Measurements from ENCODE around the gene STXBP6. TPM values are rescaled to one million over a fixed set of nuclear protein-coding genes. Genes with fewer than 3 reads are reported as not detected.

Gene STXBP6
- total RNA-seq, 1 donor from 2014 or later: 0.63 TPM

DNA sequence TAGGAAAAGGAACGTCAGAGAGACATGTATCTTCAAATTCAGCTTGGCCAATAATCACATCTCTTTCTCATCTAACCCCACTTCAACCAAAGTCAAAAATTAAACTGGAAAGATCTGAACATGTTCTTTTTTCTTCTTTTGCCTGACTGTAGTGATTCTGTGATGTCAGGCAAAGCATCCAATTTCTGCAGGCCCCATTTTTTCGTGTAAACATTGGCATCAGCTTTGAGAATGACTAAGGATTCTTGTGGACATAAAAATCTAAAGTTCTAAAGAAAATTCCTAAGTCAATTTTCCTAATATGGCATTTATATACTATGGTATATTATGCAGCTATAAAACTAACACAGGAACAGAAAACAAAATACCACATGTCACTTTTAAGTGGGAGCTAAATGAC lies 89.1 kb downstream of the STXBP6 start:
- TF ChIP-seq, protein P1, sequence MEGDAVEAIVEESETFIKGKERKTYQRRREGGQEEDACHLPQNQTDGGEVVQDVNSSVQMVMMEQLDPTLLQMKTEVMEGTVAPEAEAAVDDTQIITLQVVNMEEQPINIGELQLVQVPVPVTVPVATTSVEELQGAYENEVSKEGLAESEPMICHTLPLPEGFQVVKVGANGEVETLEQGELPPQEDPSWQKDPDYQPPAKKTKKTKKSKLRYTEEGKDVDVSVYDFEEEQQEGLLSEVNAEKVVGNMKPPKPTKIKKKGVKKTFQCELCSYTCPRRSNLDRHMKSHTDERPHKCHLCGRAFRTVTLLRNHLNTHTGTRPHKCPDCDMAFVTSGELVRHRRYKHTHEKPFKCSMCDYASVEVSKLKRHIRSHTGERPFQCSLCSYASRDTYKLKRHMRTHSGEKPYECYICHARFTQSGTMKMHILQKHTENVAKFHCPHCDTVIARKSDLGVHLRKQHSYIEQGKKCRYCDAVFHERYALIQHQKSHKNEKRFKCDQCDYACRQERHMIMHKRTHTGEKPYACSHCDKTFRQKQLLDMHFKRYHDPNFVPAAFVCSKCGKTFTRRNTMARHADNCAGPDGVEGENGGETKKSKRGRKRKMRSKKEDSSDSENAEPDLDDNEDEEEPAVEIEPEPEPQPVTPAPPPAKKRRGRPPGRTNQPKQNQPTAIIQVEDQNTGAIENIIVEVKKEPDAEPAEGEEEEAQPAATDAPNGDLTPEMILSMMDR (conservative IDR thresholded peaks at IDR 0.05; ENCODE audit: low read depth, low read length): no peak
- no peak overlapping the region for H3K4me3 ChIP-seq (ENCODE audit: low read depth, low read length)
- no peak for DNase-seq (ENCODE audit: low read depth)

DNA sequence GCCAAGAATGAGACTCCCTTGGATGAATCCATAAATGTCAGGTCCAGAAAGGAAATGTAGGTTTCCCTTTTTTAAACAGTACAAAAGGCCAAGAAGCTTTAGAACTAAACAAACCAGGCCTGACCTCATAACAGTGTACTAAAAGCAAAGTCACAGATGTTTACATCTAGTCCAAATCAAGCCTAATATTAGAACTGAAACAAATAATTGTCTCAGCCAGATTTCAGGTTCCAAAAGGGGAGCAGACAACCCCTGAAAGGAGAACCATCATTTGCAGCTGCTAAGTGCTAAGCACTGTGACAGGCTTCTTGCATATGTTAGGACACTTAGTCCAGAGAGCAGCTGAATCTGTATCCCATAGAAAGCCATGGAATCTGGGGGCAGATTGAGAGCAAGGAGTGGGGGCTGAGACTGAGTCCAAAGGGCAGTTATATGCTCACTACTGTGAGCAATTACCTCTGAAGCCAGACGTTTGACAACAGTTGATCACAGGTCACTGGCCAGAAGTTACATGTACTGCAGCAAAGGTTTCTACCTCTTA lies 90.1 kb downstream of the STXBP6 start:
- no peak for DNase-seq (ENCODE audit: low read depth)
- no peak overlapping the region for H3K4me3 ChIP-seq (ENCODE audit: low read depth, low read length)
- TF ChIP-seq, protein P1 (conservative IDR thresholded peaks at IDR 0.05; ENCODE audit: low read depth, low read length): no peak

DNA sequence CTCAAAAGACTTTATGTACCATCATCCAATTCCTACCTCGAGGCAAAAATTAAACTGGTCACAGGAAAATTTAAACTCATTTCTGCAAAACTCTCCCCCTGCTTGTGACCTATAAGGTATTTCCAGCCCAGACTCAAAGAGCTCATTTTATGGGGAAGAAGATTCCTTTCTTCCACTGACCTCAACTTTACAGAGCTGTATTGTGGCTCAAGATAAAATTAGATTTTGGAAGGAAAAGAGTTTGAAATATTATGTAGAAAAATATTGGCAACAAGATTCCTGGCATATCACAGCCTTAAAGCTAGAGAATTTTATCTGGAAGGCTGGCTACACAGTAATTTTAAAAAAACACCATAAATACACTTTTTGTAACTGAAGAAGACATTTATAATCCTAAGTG lies 91.7 kb downstream of the STXBP6 start:
- TF ChIP-seq, protein P1 (conservative IDR thresholded peaks at IDR 0.05; ENCODE audit: low read depth, low read length): no peak
- no peak overlapping the region for H3K4me3 ChIP-seq (ENCODE audit: low read depth, low read length)
- DNase-seq (ENCODE audit: low read depth): no peak

DNA sequence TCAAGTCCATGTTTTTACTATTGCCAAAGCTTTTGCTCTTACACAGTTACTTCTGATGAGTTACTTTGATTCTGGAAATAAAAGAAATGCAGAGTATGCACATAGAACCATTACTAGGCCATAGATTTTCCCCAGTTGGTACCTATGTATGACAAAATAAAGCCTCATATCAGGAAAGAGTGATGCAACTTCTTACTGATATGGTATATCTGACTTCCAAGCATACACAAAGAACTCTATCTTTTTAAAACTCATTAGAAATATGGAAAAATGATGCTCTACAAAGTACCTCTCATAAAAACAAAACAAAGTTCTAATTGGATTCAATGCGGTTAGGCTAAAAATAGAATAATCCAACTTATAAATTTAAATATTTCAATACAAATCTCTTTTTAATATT lies 92.1 kb downstream of the STXBP6 start:
- no peak for DNase-seq (ENCODE audit: low read depth)
- TF ChIP-seq, protein P1 (conservative IDR thresholded peaks at IDR 0.05; ENCODE audit: low read depth, low read length): no peak
- H3K4me3 ChIP-seq (ENCODE audit: low read depth, low read length): no peak overlapping the region

DNA sequence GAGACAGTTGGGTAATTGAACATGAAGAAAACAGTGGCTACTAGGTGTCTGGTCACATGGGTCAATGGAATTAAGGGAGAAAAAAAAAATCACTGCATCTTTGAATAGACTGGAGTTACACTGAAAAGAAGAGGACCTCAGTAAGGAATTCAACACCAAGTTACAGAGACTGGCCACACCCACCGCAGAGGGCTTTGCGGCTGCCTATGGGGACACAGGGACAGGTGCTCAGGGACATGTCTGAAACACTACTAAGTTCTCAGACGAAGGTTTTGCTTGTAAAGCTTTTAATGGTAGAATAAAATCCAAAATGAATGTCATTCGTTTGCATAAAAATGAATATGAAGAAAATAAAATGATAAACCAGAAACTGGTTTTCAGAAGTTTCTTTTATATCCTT lies 93.8 kb downstream of the STXBP6 start:
- H3K4me3 ChIP-seq (ENCODE audit: low read depth, low read length): no peak overlapping the region
- no peak for DNase-seq (ENCODE audit: low read depth)
- TF ChIP-seq, protein P1 (conservative IDR thresholded peaks at IDR 0.05; ENCODE audit: low read depth, low read length): no peak

DNA sequence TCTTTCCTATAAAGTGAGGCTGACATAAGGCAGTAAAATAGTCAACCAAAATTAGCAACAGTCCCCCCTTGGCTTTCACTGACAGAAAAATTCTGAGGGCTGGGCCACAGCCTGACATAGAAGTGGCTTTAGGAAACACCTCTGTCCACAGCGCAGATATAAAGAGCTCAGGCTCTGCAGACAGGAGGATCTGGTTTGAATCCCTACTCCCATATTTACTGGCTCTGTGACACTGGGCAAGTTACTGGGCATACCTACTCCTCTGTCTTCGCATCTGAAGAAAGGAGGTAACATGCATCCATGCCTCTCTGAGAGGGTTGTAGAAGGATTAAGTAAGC lies 95.3 kb downstream of the STXBP6 start:
- no peak for DNase-seq (ENCODE audit: low read depth)
- TF ChIP-seq, protein P1 (conservative IDR thresholded peaks at IDR 0.05; ENCODE audit: low read depth, low read length): no peak
- H3K4me3 ChIP-seq (ENCODE audit: low read depth, low read length): no peak overlapping the region

DNA sequence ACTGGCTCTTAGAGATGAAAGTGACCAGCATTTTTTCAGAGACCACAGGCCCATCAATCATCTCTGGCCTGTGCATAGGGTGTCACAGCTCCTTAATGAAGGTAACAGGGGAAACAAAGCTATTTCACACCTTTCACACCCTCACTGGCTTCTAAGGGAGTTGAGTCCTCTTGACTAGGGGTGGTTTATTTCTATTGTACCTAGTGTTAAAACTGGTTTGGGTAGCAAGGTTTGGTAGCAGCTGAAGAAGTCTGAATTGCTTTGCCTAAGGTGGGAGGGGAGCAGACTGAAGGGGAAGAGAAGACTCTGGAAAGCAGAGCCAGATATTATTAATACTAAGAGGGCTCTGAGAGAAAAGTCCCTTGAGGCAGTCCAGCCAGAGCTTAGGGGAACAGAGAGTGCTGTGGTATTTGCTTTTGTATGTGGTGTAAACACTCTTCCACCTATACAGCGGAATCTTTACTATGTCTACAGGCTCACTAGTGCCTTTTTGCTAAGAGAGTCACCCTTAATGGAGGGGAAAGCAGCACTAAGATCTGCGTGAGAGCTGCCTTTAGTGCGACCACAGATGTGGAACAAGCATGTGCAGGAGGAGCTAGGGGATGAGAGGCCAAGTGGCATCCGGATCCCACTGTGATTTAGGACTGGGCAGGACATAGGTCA lies 95.8 kb downstream of the STXBP6 start:
- DNase-seq (ENCODE audit: low read depth): no peak
- TF ChIP-seq, protein P1 (conservative IDR thresholded peaks at IDR 0.05; ENCODE audit: low read depth, low read length): no peak
- no peak overlapping the region for H3K4me3 ChIP-seq (ENCODE audit: low read depth, low read length)
